ENCODE data around the gene EIF3C.
"Not testable (repeated sequence)": the region's sequence is repeated elsewhere in the genome, so short reads cannot be mapped to it uniquely, and the experiment has no call there.

DNA sequence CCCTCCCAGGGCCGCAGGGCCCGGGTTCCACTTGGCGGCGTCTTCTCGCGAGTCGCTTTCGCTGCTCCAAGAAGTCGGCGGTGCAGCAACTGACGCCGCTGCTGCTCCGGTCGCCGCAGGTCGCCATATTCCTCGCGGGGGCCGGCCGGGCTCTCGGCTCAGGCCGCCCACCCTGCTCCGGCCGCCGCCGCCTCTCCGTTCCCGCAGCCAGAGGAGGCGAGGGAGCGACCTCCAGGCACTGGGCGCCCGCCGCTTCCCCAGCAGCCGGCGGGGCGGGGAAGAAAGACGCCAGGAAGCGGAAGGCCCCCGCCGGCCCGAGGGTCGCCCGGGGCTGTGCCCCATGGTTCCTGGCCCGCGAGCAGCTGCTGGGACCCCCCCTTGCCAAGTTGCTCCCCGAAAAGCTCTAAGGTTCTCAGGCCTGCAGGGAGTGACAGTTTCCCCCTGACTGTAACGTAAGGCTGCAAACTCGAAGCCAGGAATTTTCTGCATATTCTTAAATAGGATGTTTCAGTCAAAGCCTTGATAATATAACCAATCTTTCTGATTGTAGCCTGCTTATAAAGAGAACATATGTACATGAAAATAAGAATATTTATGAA, 39.3 kb downstream of the EIF3C start:
- TF ChIP-seq, protein P1, sequence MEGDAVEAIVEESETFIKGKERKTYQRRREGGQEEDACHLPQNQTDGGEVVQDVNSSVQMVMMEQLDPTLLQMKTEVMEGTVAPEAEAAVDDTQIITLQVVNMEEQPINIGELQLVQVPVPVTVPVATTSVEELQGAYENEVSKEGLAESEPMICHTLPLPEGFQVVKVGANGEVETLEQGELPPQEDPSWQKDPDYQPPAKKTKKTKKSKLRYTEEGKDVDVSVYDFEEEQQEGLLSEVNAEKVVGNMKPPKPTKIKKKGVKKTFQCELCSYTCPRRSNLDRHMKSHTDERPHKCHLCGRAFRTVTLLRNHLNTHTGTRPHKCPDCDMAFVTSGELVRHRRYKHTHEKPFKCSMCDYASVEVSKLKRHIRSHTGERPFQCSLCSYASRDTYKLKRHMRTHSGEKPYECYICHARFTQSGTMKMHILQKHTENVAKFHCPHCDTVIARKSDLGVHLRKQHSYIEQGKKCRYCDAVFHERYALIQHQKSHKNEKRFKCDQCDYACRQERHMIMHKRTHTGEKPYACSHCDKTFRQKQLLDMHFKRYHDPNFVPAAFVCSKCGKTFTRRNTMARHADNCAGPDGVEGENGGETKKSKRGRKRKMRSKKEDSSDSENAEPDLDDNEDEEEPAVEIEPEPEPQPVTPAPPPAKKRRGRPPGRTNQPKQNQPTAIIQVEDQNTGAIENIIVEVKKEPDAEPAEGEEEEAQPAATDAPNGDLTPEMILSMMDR (IDR thresholded peaks at IDR 0.05 in 2 of 3, conservative IDR thresholded peaks at IDR 0.05 in 1 of 3; ENCODE audit: control insufficient read depth in 2 of 3, extremely low read depth in 1 of 3, insufficient read depth in 1 of 3, low read depth in 3 of 3, low read length in 3 of 3) = not testable (repeated sequence)
- TF ChIP-seq BMI1 (IDR thresholded peaks at IDR 0.05; ENCODE audit: borderline replicate concordance); POLR2A (IDR thresholded peaks at IDR 0.05; ENCODE audit: low read depth, low read length); SRF (IDR thresholded peaks at IDR 0.05; ENCODE audit: low read depth in 2 of 2, low read length in 2 of 2); SP1 (IDR thresholded peaks at IDR 0.05; ENCODE audit: low read depth, low read length); JUND (IDR thresholded peaks at IDR 0.05; ENCODE audit: low read depth, low read length); RFX5 (IDR thresholded peaks at IDR 0.05; ENCODE audit: low read depth, low read length); EZH2 (IDR thresholded peaks at IDR 0.05; ENCODE audit: borderline replicate concordance, control insufficient read depth, low read depth, low read length): not testable (repeated sequence)
- TF ChIP-seq, protein P2, sequence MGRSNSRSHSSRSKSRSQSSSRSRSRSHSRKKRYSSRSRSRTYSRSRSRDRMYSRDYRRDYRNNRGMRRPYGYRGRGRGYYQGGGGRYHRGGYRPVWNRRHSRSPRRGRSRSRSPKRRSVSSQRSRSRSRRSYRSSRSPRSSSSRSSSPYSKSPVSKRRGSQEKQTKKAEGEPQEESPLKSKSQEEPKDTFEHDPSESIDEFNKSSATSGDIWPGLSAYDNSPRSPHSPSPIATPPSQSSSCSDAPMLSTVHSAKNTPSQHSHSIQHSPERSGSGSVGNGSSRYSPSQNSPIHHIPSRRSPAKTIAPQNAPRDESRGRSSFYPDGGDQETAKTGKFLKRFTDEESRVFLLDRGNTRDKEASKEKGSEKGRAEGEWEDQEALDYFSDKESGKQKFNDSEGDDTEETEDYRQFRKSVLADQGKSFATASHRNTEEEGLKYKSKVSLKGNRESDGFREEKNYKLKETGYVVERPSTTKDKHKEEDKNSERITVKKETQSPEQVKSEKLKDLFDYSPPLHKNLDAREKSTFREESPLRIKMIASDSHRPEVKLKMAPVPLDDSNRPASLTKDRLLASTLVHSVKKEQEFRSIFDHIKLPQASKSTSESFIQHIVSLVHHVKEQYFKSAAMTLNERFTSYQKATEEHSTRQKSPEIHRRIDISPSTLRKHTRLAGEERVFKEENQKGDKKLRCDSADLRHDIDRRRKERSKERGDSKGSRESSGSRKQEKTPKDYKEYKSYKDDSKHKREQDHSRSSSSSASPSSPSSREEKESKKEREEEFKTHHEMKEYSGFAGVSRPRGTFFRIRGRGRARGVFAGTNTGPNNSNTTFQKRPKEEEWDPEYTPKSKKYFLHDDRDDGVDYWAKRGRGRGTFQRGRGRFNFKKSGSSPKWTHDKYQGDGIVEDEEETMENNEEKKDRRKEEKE (IDR thresholded peaks at IDR 0.05) = not testable (repeated sequence)
- TF ChIP-seq, protein P3, sequence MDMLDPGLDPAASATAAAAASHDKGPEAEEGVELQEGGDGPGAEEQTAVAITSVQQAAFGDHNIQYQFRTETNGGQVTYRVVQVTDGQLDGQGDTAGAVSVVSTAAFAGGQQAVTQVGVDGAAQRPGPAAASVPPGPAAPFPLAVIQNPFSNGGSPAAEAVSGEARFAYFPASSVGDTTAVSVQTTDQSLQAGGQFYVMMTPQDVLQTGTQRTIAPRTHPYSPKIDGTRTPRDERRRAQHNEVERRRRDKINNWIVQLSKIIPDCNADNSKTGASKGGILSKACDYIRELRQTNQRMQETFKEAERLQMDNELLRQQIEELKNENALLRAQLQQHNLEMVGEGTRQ (IDR thresholded peaks at IDR 0.05; ENCODE audit: borderline replicate concordance, low read depth, low read length) = not testable (repeated sequence)
- TF ChIP-seq, protein P4, sequence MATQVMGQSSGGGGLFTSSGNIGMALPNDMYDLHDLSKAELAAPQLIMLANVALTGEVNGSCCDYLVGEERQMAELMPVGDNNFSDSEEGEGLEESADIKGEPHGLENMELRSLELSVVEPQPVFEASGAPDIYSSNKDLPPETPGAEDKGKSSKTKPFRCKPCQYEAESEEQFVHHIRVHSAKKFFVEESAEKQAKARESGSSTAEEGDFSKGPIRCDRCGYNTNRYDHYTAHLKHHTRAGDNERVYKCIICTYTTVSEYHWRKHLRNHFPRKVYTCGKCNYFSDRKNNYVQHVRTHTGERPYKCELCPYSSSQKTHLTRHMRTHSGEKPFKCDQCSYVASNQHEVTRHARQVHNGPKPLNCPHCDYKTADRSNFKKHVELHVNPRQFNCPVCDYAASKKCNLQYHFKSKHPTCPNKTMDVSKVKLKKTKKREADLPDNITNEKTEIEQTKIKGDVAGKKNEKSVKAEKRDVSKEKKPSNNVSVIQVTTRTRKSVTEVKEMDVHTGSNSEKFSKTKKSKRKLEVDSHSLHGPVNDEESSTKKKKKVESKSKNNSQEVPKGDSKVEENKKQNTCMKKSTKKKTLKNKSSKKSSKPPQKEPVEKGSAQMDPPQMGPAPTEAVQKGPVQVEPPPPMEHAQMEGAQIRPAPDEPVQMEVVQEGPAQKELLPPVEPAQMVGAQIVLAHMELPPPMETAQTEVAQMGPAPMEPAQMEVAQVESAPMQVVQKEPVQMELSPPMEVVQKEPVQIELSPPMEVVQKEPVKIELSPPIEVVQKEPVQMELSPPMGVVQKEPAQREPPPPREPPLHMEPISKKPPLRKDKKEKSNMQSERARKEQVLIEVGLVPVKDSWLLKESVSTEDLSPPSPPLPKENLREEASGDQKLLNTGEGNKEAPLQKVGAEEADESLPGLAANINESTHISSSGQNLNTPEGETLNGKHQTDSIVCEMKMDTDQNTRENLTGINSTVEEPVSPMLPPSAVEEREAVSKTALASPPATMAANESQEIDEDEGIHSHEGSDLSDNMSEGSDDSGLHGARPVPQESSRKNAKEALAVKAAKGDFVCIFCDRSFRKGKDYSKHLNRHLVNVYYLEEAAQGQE (IDR thresholded peaks at IDR 0.05; ENCODE audit: low read depth, low read length) = not testable (repeated sequence)
- TF ChIP-seq, protein P5, sequence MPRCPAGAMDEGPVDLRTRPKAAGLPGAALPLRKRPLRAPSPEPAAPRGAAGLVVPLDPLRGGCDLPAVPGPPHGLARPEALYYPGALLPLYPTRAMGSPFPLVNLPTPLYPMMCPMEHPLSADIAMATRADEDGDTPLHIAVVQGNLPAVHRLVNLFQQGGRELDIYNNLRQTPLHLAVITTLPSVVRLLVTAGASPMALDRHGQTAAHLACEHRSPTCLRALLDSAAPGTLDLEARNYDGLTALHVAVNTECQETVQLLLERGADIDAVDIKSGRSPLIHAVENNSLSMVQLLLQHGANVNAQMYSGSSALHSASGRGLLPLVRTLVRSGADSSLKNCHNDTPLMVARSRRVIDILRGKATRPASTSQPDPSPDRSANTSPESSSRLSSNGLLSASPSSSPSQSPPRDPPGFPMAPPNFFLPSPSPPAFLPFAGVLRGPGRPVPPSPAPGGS (IDR thresholded peaks at IDR 0.05; ENCODE audit: borderline replicate concordance, insufficient read depth, low read depth, low read length, poor library complexity, severe bottlenecking) = not testable (repeated sequence)

Measured in GM12878 (cell line).